Bone marrow (tissue), 2 donors: Measurements from ENCODE around the gene CCNT1.

ENCODE experiments used
- DNase-seq, 2 donors: peaks; one replicate each; lab custom pipeline; 2025; lab: John Stamatoyannopoulos, UW

CCNT1 gene

DNA sequence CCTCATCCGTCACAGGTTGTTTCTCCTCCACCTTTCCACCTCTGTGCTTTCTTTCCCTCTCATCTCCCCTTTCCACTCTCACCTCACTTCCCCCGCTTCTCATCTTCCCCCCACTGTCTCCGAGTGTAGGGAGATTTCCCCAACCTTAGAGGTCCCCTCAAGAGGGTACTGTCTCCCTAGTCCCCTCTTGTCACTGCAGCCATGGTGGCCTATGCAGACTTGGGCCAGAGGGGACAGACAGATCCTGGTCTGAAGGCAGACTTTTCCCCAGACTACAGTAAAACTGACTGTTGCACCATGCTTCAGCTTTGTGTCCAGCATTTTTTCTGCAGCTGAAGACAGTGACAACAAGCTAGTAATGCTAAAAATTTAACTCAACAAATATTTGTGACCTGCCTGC, 75.7 kb downstream of the CCNT1 start:
- no peak for DNase-seq

DNA sequence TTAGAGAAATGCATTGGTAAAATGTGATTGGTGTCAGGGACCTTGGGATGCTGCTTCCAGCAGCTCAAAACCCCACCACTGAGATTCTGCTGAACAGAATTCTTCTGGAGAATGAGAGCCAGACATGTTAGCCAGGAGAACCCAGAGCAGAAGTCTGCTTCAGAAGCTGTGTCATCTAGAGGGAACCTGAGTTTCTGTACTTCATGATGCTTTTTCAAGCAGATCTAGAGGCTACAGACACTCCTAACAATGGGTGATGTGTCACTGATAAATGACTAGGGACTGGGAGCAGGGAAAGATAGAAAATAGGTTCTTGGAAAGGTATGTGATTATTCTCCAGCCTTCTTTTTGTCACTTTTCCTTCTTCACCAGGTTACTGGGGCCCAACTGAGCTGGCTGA, 76.1 kb downstream of the CCNT1 start:
- no peak for DNase-seq
